ENCODE results near the gene RPA1. TPM values are rescaled to one million over a fixed set of nuclear protein-coding genes. Genes with fewer than 3 reads are reported as not detected.

The RPA1 gene
- total and polyA plus RNA-seq, 9 of the 15 experiments (the other 6 are each of a cell fraction or from before 2014, with no cell fraction given): 25.2 to 125 (median 47.4) TPM

DNA sequence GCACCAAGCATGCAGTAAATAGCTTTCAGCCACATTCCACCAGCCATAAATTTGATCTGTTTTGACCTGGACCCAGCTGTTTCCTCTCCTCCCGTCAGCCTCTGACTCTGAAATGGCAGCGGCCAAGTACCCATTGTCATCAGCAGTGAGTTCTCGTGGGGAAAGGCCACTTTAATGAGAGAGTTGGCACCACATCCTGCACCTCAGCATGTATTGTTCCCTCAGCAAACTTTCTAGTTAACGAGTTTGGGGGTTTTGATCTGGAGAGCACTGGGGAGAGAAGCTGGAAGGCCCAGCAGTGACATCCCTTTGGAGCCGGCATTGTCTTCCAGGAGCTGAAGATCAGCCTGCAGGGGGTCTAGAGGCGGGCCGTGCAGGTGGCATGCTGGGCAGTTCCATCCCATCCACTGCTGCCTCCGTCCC, 84.9 kb downstream of the RPA1 start:
- ATAC-seq (no peak), FAIRE-seq (no peak), DNase-seq (ENCODE audit: extremely low read depth in 1 of 4, low spot score in 3 of 4) (no peak)
- no TSS peak for BruUV-seq (replicated peaks)
- no peak overlapping the region for H3K4me3 ChIP-seq
- no peaks in the 10 kb centered on the region for H4K20me1 ChIP-seq (replicated peaks; ENCODE audit: control insufficient read depth, insufficient read depth, low read length)
- intact Hi-C loops (cut with micrococcal nuclease) (no loop called here), in situ Hi-C loops (cut with MboI) (loop anchor here (25.0 kb wide), 1 partner anchor 323 kb away; no protein-coding TSS in a partner anchor)
- H3K4me1 ChIP-seq (replicated peaks in 1 of 2; ENCODE audit: control insufficient read depth in 2 of 2, insufficient read depth in 2 of 2, low read length in 2 of 2): peaks cover 0 to 11% of the 10 kb centered on the region in 2 experiments; a peak in 2 of 5 replicates
- no peaks in the 10 kb centered on the region for H3K9me3 ChIP-seq (replicated peaks; ENCODE audit: control insufficient read depth, insufficient read depth, low read depth, low read length)
- no peaks in the 10 kb centered on the region for H3K9me1 ChIP-seq (ENCODE audit: control insufficient read depth, insufficient read depth, low read length)
- no peak overlapping the region for H3K4me2 ChIP-seq (ENCODE audit: insufficient read depth, low read length)
- CTCF ChIA-PET (ENCODE audit: low intra/inter-chr PET ratio): no interaction called here
- no peaks in the 10 kb centered on the region for H3K36me3 ChIP-seq (ENCODE audit: control insufficient read depth, insufficient read depth, low read length)
- WGBS (ENCODE audit: insufficient coverage, low coverage, missing lambda C conversion rate): 8% methylated on average over 8 of the region's 8 CpGs
- peaks cover 41 to 67% of the 10 kb centered on the region in 2 experiments for H3K27me3 ChIP-seq (ENCODE audit: control insufficient read depth in 2 of 2, insufficient read depth in 2 of 2, low read length in 2 of 2)
- no peaks in the 10 kb centered on the region for H3K79me2 ChIP-seq (ENCODE audit: control insufficient read depth, insufficient read depth, low read length)
- POLR2A ChIA-PET: interaction anchor here (0.6 kb wide), 1 partner anchor 35 kb away, joined by 3 read pairs; no protein-coding TSS in a partner anchor
- H3K27ac ChIP-seq (ENCODE audit: extremely low read depth, low read depth, low read length): no peak overlapping the region
- no peak overlapping the region for H2AFZ ChIP-seq (ENCODE audit: low read depth, low read length)
- no peak overlapping the region; a peak in 1 of 4 replicates for H3K9ac ChIP-seq (ENCODE audit: insufficient read depth in 1 of 2, low read depth in 2 of 2, low read length in 2 of 2)
- TF ChIP-seq, protein P1, sequence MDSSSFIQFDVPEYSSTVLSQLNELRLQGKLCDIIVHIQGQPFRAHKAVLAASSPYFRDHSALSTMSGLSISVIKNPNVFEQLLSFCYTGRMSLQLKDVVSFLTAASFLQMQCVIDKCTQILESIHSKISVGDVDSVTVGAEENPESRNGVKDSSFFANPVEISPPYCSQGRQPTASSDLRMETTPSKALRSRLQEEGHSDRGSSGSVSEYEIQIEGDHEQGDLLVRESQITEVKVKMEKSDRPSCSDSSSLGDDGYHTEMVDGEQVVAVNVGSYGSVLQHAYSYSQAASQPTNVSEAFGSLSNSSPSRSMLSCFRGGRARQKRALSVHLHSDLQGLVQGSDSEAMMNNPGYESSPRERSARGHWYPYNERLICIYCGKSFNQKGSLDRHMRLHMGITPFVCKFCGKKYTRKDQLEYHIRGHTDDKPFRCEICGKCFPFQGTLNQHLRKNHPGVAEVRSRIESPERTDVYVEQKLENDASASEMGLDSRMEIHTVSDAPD (CRISPR knock-in tag; IDR thresholded peaks at IDR 0.05): no peak
- TF ChIP-seq, protein P2, sequence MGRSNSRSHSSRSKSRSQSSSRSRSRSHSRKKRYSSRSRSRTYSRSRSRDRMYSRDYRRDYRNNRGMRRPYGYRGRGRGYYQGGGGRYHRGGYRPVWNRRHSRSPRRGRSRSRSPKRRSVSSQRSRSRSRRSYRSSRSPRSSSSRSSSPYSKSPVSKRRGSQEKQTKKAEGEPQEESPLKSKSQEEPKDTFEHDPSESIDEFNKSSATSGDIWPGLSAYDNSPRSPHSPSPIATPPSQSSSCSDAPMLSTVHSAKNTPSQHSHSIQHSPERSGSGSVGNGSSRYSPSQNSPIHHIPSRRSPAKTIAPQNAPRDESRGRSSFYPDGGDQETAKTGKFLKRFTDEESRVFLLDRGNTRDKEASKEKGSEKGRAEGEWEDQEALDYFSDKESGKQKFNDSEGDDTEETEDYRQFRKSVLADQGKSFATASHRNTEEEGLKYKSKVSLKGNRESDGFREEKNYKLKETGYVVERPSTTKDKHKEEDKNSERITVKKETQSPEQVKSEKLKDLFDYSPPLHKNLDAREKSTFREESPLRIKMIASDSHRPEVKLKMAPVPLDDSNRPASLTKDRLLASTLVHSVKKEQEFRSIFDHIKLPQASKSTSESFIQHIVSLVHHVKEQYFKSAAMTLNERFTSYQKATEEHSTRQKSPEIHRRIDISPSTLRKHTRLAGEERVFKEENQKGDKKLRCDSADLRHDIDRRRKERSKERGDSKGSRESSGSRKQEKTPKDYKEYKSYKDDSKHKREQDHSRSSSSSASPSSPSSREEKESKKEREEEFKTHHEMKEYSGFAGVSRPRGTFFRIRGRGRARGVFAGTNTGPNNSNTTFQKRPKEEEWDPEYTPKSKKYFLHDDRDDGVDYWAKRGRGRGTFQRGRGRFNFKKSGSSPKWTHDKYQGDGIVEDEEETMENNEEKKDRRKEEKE (IDR thresholded peaks at IDR 0.05; ENCODE audit: borderline replicate concordance in 1 of 2, control insufficient read depth in 1 of 2, low read depth in 2 of 2, low read length in 1 of 2): no peak
- TF ChIP-seq ZNF197 (CRISPR knock-in tag; IDR thresholded peaks at IDR 0.05; ENCODE audit: low read depth) (no peak), PRPF4 (IDR thresholded peaks at IDR 0.05; ENCODE audit: insufficient read depth, low read depth, low read length, poor library complexity, severe bottlenecking) (no peak), NFE2 (IDR thresholded peaks at IDR 0.05; ENCODE audit: low read depth) (no peak), IFI16 (CRISPR knock-in tag; IDR thresholded peaks at IDR 0.05) (no peak), MCM3 (IDR thresholded peaks at IDR 0.05) (no peak), RNF2 (IDR thresholded peaks at IDR 0.05) (no peak), ZKSCAN1 (IDR thresholded peaks at IDR 0.05; ENCODE audit: low read depth, low read length) (no peak), ZNF143 (CRISPR knock-in tag; IDR thresholded peaks at IDR 0.05) (no peak), NCOA4 (IDR thresholded peaks at IDR 0.05; ENCODE audit: partially characterized antibody) (no peak)
- TF ChIP-seq, protein P3, sequence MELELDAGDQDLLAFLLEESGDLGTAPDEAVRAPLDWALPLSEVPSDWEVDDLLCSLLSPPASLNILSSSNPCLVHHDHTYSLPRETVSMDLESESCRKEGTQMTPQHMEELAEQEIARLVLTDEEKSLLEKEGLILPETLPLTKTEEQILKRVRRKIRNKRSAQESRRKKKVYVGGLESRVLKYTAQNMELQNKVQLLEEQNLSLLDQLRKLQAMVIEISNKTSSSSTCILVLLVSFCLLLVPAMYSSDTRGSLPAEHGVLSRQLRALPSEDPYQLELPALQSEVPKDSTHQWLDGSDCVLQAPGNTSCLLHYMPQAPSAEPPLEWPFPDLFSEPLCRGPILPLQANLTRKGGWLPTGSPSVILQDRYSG (tag; conservative IDR thresholded peaks at IDR 0.05; ENCODE audit: low read depth): no peak
- TF ChIP-seq, protein P4, sequence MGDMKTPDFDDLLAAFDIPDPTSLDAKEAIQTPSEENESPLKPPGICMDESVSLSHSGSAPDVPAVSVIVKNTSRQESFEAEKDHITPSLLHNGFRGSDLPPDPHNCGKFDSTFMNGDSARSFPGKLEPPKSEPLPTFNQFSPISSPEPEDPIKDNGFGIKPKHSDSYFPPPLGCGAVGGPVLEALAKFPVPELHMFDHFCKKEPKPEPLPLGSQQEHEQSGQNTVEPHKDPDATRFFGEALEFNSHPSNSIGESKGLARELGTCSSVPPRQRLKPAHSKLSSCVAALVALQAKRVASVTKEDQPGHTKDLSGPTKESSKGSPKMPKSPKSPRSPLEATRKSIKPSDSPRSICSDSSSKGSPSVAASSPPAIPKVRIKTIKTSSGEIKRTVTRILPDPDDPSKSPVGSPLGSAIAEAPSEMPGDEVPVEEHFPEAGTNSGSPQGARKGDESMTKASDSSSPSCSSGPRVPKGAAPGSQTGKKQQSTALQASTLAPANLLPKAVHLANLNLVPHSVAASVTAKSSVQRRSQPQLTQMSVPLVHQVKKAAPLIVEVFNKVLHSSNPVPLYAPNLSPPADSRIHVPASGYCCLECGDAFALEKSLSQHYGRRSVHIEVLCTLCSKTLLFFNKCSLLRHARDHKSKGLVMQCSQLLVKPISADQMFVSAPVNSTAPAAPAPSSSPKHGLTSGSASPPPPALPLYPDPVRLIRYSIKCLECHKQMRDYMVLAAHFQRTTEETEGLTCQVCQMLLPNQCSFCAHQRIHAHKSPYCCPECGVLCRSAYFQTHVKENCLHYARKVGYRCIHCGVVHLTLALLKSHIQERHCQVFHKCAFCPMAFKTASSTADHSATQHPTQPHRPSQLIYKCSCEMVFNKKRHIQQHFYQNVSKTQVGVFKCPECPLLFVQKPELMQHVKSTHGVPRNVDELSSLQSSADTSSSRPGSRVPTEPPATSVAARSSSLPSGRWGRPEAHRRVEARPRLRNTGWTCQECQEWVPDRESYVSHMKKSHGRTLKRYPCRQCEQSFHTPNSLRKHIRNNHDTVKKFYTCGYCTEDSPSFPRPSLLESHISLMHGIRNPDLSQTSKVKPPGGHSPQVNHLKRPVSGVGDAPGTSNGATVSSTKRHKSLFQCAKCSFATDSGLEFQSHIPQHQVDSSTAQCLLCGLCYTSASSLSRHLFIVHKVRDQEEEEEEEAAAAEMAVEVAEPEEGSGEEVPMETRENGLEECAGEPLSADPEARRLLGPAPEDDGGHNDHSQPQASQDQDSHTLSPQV (IDR thresholded peaks at IDR 0.05): no peak
